GM19328 (cell line): ENCODE data around the gene ZCCHC10.
"Not testable (repeated sequence)": the region's sequence is repeated elsewhere in the genome, so short reads cannot be mapped to it uniquely, and the experiment has no call there.

ENCODE experiments used
- ATAC-seq: cut with Tn5 transposase; IDR thresholded peaks from one replicate; pipeline ENCODE4 v1.9.1; 2021; ENCODE audit warnings: mild to moderate bottlenecking, moderate library complexity; ENCODE audit not compliant: unreplicated experiment

ZCCHC10 gene

GRCh38 chr5:132979976-132980375, 46.4 kb downstream of the ZCCHC10 start:
- ATAC-seq = no peak

- ATAC-seq = no peak
Observed at GRCh38 chr5:132979367-132979940, 46.9 kb downstream of the ZCCHC10 start.

GRCh38 chr5:132976852-132977251, 49.5 kb downstream of the ZCCHC10 start:
- no peak for ATAC-seq

GRCh38 chr5:132972436-132972828, 53.9 kb downstream of the ZCCHC10 start:
- ATAC-seq = not testable (repeated sequence)

GRCh38 chr5:132971483-132972435, 54.6 kb downstream of the ZCCHC10 start:
- ATAC-seq = no peak

- no peak for ATAC-seq
Observed at GRCh38 chr5:132965120-132965519, 61.2 kb downstream of the ZCCHC10 start.

GRCh38 chr5:132963171-132964104, 62.9 kb downstream of the ZCCHC10 start, which contains the start of gene AFF4:
Gene AFF4 (minus strand): TSS chr5:132963634. CDS start chr5:132937189, 26,445 bp downstream.
- peak; percentile 95 for ATAC-seq

- no peak for ATAC-seq
Observed at GRCh38 chr5:132962429-132963021, 63.8 kb downstream of the ZCCHC10 start.

GRCh38 chr5:132961887-132962286, 64.5 kb downstream of the ZCCHC10 start:
- ATAC-seq = no peak

- not testable (repeated sequence) for ATAC-seq
Observed at GRCh38 chr5:132961123-132961815, 65.1 kb downstream of the ZCCHC10 start.

GRCh38 chr5:132956166-132956799, 70.1 kb downstream of the ZCCHC10 start:
- not testable (repeated sequence) for ATAC-seq

GRCh38 chr5:132953710-132954109, 72.6 kb downstream of the ZCCHC10 start:
- no peak for ATAC-seq

- ATAC-seq = no peak
Observed at GRCh38 chr5:132952829-132953228, 73.5 kb downstream of the ZCCHC10 start.

- ATAC-seq = no peak
Observed at GRCh38 chr5:132951897-132952296, 74.5 kb downstream of the ZCCHC10 start.

- no peak for ATAC-seq
Observed at GRCh38 chr5:132949136-132949535, 77.2 kb downstream of the ZCCHC10 start.

- no peak for ATAC-seq
Observed at GRCh38 chr5:132947671-132948070, 78.7 kb downstream of the ZCCHC10 start.
